CD4-positive, alpha-beta T cell treated with Interleukin-17A for 4 hours (primary cell): ENCODE measurements around the gene THNSL1.

Experiments used
- DNase-seq: peaks from one replicate; pipeline ENCODE4 v3.0.0-alpha.2; 2020; ENCODE audit warnings: mixed read lengths

Gene THNSL1

GRCh38 chr10:25061125-25061524, 44.7 kb downstream of the THNSL1 start:
- no peak for DNase-seq

GRCh38 chr10:25061711-25062449, 45.5 kb downstream of the THNSL1 start:
- DNase-seq, result no peak

GRCh38 chr10:25063157-25063556, 46.7 kb downstream of the THNSL1 start:
- DNase-seq, result no peak

- no peak for DNase-seq
Observed at GRCh38 chr10:25063644-25064043, 47.2 kb downstream of the THNSL1 start.

GRCh38 chr10:25064401-25064800, 48.0 kb downstream of the THNSL1 start:
- no peak for DNase-seq

- DNase-seq, result no peak
Observed at GRCh38 chr10:25065761-25066476, 49.5 kb downstream of the THNSL1 start.

- DNase-seq, result no peak
Observed at GRCh38 chr10:25068152-25069058, 52.0 kb downstream of the THNSL1 start.

GRCh38 chr10:25071227-25071626, 54.8 kb downstream of the THNSL1 start:
- no peak for DNase-seq

GRCh38 chr10:25072786-25073185, 56.4 kb downstream of the THNSL1 start:
- no peak for DNase-seq

- no peak for DNase-seq
Observed at GRCh38 chr10:25075825-25076224, 59.4 kb downstream of the THNSL1 start.
